Stimulated activated CD8-positive, alpha-beta memory T cell treated with anti-CD3 and anti-CD28 coated beads, Interleukin-15, amount 100 ng/mL, for 4 hours (primary cell): Measurements from ENCODE around the gene KIF25.
"Not testable (repeated sequence)": the region's sequence is repeated elsewhere in the genome, so short reads cannot be mapped to it uniquely, and the experiment has no call there.

Experiments
- DNase-seq, 2 donors: peaks; one replicate each; pipeline ENCODE4 v3.0.0-alpha.2; 2020; ENCODE audit warnings: low read depth in 2 of 2

The KIF25 gene

GRCh38 chr6:168063431-168063830 lies 66.0 kb downstream of the KIF25 start:
- no peak for DNase-seq

GRCh38 chr6:168064226-168064807 lies 66.8 kb downstream of the KIF25 start:
- DNase-seq: no peak

GRCh38 chr6:168067081-168067759 lies 69.7 kb downstream of the KIF25 start:
- DNase-seq: no peak

- no peak for DNase-seq
Measured at GRCh38 chr6:168070804-168071203, 73.3 kb downstream of the KIF25 start.

- no peak for DNase-seq
Measured at GRCh38 chr6:168071620-168072019, 74.1 kb downstream of the KIF25 start.

- DNase-seq: no peak
Measured at GRCh38 chr6:168072261-168072660, 74.8 kb downstream of the KIF25 start.

GRCh38 chr6:168072730-168073129 lies 75.3 kb downstream of the KIF25 start:
- DNase-seq: no peak

- no peak for DNase-seq
Measured at GRCh38 chr6:168073937-168074730, 76.7 kb downstream of the KIF25 start.

- no peak for DNase-seq
Measured at GRCh38 chr6:168075216-168075615, 77.7 kb downstream of the KIF25 start.

GRCh38 chr6:168075787-168076202 lies 78.3 kb downstream of the KIF25 start:
- no peak for DNase-seq

- not testable (repeated sequence) for DNase-seq
Measured at GRCh38 chr6:168077401-168077800, 79.9 kb downstream of the KIF25 start.

- DNase-seq: no peak
Measured at GRCh38 chr6:168078175-168078942, 80.9 kb downstream of the KIF25 start.

GRCh38 chr6:168078943-168079405 lies 81.5 kb downstream of the KIF25 start, which contains the start of gene FRMD1:
Gene FRMD1 (minus strand): TSS chr6:168079212. CDS start chr6:168079094, 118 bp downstream.
- DNase-seq: no peak

GRCh38 chr6:168080393-168081077 lies 83.1 kb downstream of the KIF25 start:
- DNase-seq: no peak

GRCh38 chr6:168081858-168082546 lies 84.5 kb downstream of the KIF25 start:
- DNase-seq: no peak

GRCh38 chr6:168082860-168083513 lies 85.5 kb downstream of the KIF25 start:
- no peak for DNase-seq

- DNase-seq: no peak
Measured at GRCh38 chr6:168083514-168083885, 86.0 kb downstream of the KIF25 start.

GRCh38 chr6:168084465-168085160 lies 87.1 kb downstream of the KIF25 start:
- DNase-seq: no peak

GRCh38 chr6:168086066-168086465 lies 88.6 kb downstream of the KIF25 start:
- DNase-seq: no peak

GRCh38 chr6:168086616-168087015 lies 89.1 kb downstream of the KIF25 start:
- DNase-seq: no peak
